Measurements from ENCODE around the gene ADORA2A.

GRCh38 chr22:24441406-24442351, 14.3 kb downstream of the ADORA2A start:
- TF ChIP-seq REST (IDR thresholded peaks at IDR 0.05; ENCODE audit: insufficient replicate concordance, low read depth) (no peak), POLR2AphosphoS5 (IDR thresholded peaks at IDR 0.05; ENCODE audit: low read depth) (no peak)

Data from HL-60 (cell line).